Measurements from ENCODE around the gene C2CD2.

DNA sequence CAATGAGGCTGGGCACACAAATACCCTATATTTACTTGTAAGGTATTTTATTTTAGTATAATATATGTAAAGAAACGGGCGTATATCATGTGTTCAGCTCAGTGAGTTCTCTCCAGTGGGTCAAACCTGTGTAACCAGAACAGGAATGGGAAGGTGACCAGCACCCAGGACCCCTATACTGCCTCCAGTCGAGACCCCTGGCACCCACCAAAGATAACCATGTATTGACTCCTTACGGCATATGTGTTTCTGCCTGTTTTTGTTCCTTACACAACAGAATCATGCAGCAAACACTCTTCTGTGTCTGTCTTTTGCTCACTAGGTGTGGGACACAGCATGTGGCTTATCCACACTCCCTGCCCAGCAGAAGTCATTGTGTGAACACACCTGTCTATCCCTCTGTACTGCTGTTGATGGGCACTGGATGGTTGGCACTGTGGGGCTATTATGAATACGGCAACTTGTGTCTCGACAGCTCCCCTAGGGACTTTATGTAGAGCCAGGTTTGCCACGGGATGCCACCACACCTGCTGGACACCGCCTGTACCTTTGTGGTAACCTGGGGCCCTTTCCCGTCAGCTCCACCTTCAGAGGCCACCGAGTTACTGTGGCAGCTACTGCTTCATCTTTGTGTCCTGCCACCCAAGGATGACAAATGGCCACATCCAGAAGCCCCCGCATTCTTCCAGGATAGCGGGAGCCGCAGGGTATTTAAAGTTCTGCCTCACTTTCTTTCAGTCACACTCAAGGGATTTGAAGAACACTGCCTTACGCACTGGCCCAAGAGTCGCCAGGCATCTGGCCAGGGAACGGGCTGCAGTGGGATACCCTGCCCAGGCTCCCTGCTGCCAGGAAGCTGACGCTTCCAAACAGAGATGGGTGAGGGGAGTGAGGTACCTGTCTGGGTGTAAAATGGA is 23.5 kb upstream of the C2CD2 start:
- TF ChIP-seq, protein P1, sequence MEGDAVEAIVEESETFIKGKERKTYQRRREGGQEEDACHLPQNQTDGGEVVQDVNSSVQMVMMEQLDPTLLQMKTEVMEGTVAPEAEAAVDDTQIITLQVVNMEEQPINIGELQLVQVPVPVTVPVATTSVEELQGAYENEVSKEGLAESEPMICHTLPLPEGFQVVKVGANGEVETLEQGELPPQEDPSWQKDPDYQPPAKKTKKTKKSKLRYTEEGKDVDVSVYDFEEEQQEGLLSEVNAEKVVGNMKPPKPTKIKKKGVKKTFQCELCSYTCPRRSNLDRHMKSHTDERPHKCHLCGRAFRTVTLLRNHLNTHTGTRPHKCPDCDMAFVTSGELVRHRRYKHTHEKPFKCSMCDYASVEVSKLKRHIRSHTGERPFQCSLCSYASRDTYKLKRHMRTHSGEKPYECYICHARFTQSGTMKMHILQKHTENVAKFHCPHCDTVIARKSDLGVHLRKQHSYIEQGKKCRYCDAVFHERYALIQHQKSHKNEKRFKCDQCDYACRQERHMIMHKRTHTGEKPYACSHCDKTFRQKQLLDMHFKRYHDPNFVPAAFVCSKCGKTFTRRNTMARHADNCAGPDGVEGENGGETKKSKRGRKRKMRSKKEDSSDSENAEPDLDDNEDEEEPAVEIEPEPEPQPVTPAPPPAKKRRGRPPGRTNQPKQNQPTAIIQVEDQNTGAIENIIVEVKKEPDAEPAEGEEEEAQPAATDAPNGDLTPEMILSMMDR (conservative IDR thresholded peaks at IDR 0.05; ENCODE audit: low read depth in 2 of 2) = no peak
- no peak for TF ChIP-seq STAT1 (IDR thresholded peaks at IDR 0.05; ENCODE audit: unreplicated experiment)
- TF ChIP-seq POLR2AphosphoS5 (IDR thresholded peaks at IDR 0.05; ENCODE audit: low read depth) = no peak
